Activated CD8-positive, alpha-beta memory T cell treated with anti-CD3 and anti-CD28 coated beads, Interleukin-2, amount 50 U/mL, for 24 hours (primary cell): ENCODE measurements around the gene COLEC11.
"Not testable (repeated sequence)": the region's sequence is repeated elsewhere in the genome, so short reads cannot be mapped to it uniquely, and the experiment has no call there.

Source experiments
- DNase-seq: peaks from one replicate; pipeline ENCODE4 v3.0.0-alpha.2; 2020; ENCODE audit errors: extremely low read depth

Gene COLEC11

GRCh38 chr2:3625186-3625585 is 30.3 kb downstream of the COLEC11 start:
- no peak for DNase-seq

GRCh38 chr2:3626118-3626811 is 31.4 kb downstream of the COLEC11 start:
- DNase-seq: no peak

GRCh38 chr2:3626812-3627499 is 32.0 kb downstream of the COLEC11 start:
- DNase-seq: no peak

- no peak for DNase-seq
These were observed 32.7 kb downstream of the COLEC11 start for GRCh38 chr2:3627500-3628100.

- no peak for DNase-seq
These were observed 33.3 kb downstream of the COLEC11 start for GRCh38 chr2:3628241-3628679.

- no peak for DNase-seq
These were observed 33.9 kb downstream of the COLEC11 start for GRCh38 chr2:3628800-3629199.

GRCh38 chr2:3630631-3631030 is 35.7 kb downstream of the COLEC11 start:
- DNase-seq: no peak

- no peak for DNase-seq
These were observed 36.4 kb downstream of the COLEC11 start for GRCh38 chr2:3631161-3631850.

- DNase-seq: no peak
These were observed 37.1 kb downstream of the COLEC11 start for GRCh38 chr2:3631851-3632659.

GRCh38 chr2:3633089-3633981 is 38.4 kb downstream of the COLEC11 start:
- DNase-seq: no peak

GRCh38 chr2:3633982-3634595 is 39.2 kb downstream of the COLEC11 start:
- no peak for DNase-seq

- no peak for DNase-seq
These were observed 39.7 kb downstream of the COLEC11 start for GRCh38 chr2:3634596-3635121.

- DNase-seq: no peak
These were observed 40.5 kb downstream of the COLEC11 start for GRCh38 chr2:3635171-3635974.

GRCh38 chr2:3635975-3636327 is 41.0 kb downstream of the COLEC11 start:
- DNase-seq: not testable (repeated sequence)

- DNase-seq: no peak
These were observed 41.8 kb downstream of the COLEC11 start for GRCh38 chr2:3636586-3637310.

GRCh38 chr2:3637311-3637675 is 42.4 kb downstream of the COLEC11 start:
- no peak for DNase-seq

GRCh38 chr2:3637692-3638455 is 43.0 kb downstream of the COLEC11 start:
- DNase-seq: no peak

- DNase-seq: no peak
These were observed 43.5 kb downstream of the COLEC11 start for GRCh38 chr2:3638456-3638810.
